GM23338 (cell line): ENCODE data around the gene LAMA4. TPM values are rescaled to one million over a fixed set of nuclear protein-coding genes. Genes with fewer than 3 reads are reported as not detected.

ENCODE experiments used
- ATAC-seq: fragments of 200-7000 bp; cut with Tn5 transposase; 3 replicates; pipeline ENCODE4 v1.9.1; 2020
- DNase-seq: peaks from one replicate; pipeline ENCODE4 v3.0.0-alpha.2; 2015; ENCODE audit warnings: low spot score
- H2AFZ ChIP-seq: fragments of 200-600 bp; sonication (generic); 2 replicates; pipeline ENCODE4 v1.8.0; 2016; ENCODE audit warnings: antibody characterized with exemption, mild to moderate bottlenecking, moderate library complexity
- H3F3A ChIP-seq: fragments of 200-600 bp; sonication (generic); replicated peaks from 2 replicates; pipeline ENCODE4 v1.8.0; 2017; ENCODE audit warnings: antibody characterized with exemption, mixed run types, low read depth
- H3K27ac ChIP-seq: fragments of 200-600 bp; sonication (generic); 2 replicates; pipeline ENCODE4 v1.6.1; 2016; ENCODE audit warnings: low read depth
- H3K27me3 ChIP-seq: fragments of 200-600 bp; sonication (generic); 2 replicates; pipeline ENCODE4 v1.8.0; 2016; ENCODE audit warnings: mild to moderate bottlenecking, mixed run types, moderate library complexity; ENCODE audit not compliant: insufficient read depth
- H3K36me3 ChIP-seq: fragments of 200-600 bp; sonication (generic); 2 replicates; pipeline ENCODE4 v1.8.0; 2016; ENCODE audit warnings: mild to moderate bottlenecking; ENCODE audit not compliant: insufficient read depth
- H3K4me1 ChIP-seq: fragments of 200-600 bp; sonication (generic); 2 replicates; pipeline ENCODE4 v1.8.0; 2016; ENCODE audit warnings: mild to moderate bottlenecking, moderate library complexity; ENCODE audit not compliant: insufficient read depth
- H3K4me2 ChIP-seq: fragments of 200-600 bp; sonication (generic); 2 replicates; pipeline ENCODE4 v1.7.1; 2017; ENCODE audit warnings: mixed run types
- H3K4me3 ChIP-seq: fragments of 200-600 bp; sonication (generic); 2 replicates; pipeline ENCODE4 v1.6.1; 2016; ENCODE audit warnings: mixed run types
- H3K79me2 ChIP-seq: fragments of 200-600 bp; sonication (generic); replicated peaks from 2 replicates; pipeline ENCODE4 v1.8.0; 2017; ENCODE audit warnings: mild to moderate bottlenecking; ENCODE audit not compliant: insufficient read depth
- H3K9me2 ChIP-seq: fragments of 200-600 bp; sonication (generic); 2 replicates; pipeline ENCODE4 v1.8.0; 2017; ENCODE audit not compliant: insufficient read depth
- H4K20me1 ChIP-seq: fragments of 200-600 bp; sonication (generic); replicated peaks from 2 replicates; pipeline ENCODE4 v1.8.0; 2017; ENCODE audit warnings: mild to moderate bottlenecking; ENCODE audit not compliant: insufficient read depth
- H3K27ac Mint-ChIP-seq: 2 replicates; pipeline ENCODE4 v1.8.0; 2020; ENCODE audit warnings: inconsistent platforms, mild to moderate bottlenecking, moderate library complexity, mixed read lengths
- H3K27me3 Mint-ChIP-seq: 3 replicates; pipeline ENCODE4 v1.8.0; 2022; ENCODE audit warnings: low read depth, mild to moderate bottlenecking, moderate library complexity, mixed read lengths, inconsistent platforms; ENCODE audit not compliant: insufficient read depth, poor library complexity
- H3K36me3 Mint-ChIP-seq: 3 replicates; pipeline ENCODE4 v1.8.0; 2021; ENCODE audit warnings: low read depth, mild to moderate bottlenecking, inconsistent platforms, moderate library complexity, mixed read lengths
- H3K4me1 Mint-ChIP-seq: 3 replicates; pipeline ENCODE4 v1.8.0; 2020; ENCODE audit warnings: mild to moderate bottlenecking, inconsistent platforms, mixed read lengths
- H3K4me3 Mint-ChIP-seq: 3 replicates; pipeline ENCODE4 v1.8.0; 2021; ENCODE audit warnings: moderate library complexity, mild to moderate bottlenecking, inconsistent platforms, mixed read lengths
- H3K9me3 Mint-ChIP-seq: 3 replicates; pipeline ENCODE4 v1.8.0; 2020; ENCODE audit warnings: moderate library complexity, mild to moderate bottlenecking, inconsistent platforms, mixed read lengths
- CTCF ChIP-seq, 2 experiments: fragments of 200-600 bp in 1 of 2; sonication (generic) in 1 of 2; conservative IDR thresholded peaks; 2 replicates each; pipeline versions ENCODE4 v1.5.1 to v1.6.1; 2016 to 2017; ENCODE audit warnings: antibody characterized with exemption in 2 of 2, low read depth in 2 of 2, mild to moderate bottlenecking in 2 of 2, moderate library complexity in 1 of 2
- EZH2 ChIP-seq: fragments of 200-600 bp; sonication (generic); IDR thresholded peaks from one replicate; pipeline ENCODE4 v1.8.0; 2017; ENCODE audit warnings: antibody characterized with exemption, mild to moderate bottlenecking, low read depth; ENCODE audit not compliant: unreplicated experiment
- EZH2phosphoT487 ChIP-seq: fragments of 200-600 bp; sonication (generic); IDR thresholded peaks from one replicate; pipeline ENCODE4 v1.8.1; 2018; ENCODE audit warnings: antibody characterized with exemption; ENCODE audit not compliant: unreplicated experiment
- JUNB ChIP-seq: IDR thresholded peaks from one replicate; pipeline ENCODE4 v1.6.1; 2016; ENCODE audit warnings: antibody characterized with exemption; ENCODE audit not compliant: unreplicated experiment
- NANOG ChIP-seq: IDR thresholded peaks from 2 replicates; pipeline ENCODE4 v1.6.1; 2016; ENCODE audit warnings: antibody characterized with exemption, borderline replicate concordance
- POLR2AphosphoS5 ChIP-seq: IDR thresholded peaks from 2 replicates; pipeline ENCODE4 v1.6.1; 2016; ENCODE audit warnings: antibody characterized with exemption, low read depth
- REST ChIP-seq: IDR thresholded peaks from one replicate; pipeline ENCODE4 v1.6.1; 2018; ENCODE audit warnings: antibody characterized with exemption; ENCODE audit not compliant: unreplicated experiment
- STAT1 ChIP-seq: IDR thresholded peaks from one replicate; pipeline ENCODE4 v1.6.1; 2016; ENCODE audit warnings: antibody characterized with exemption; ENCODE audit not compliant: unreplicated experiment
- ZNF114 ChIP-seq: fragments of 250-450 bp; sonication (Bioruptor Pico); IDR thresholded peaks from 2 replicates; pipeline ENCODE4 v1.5.0; 2020; ENCODE audit warnings: mild to moderate bottlenecking, moderate library complexity
- ZNF331 ChIP-seq: fragments of 250-450 bp; sonication (Bioruptor Pico); IDR thresholded peaks from 2 replicates; pipeline ENCODE4 v1.5.0; 2020; ENCODE audit warnings: low read depth, mild to moderate bottlenecking, moderate library complexity
- polyA plus RNA-seq: library from polyadenylated mRNA; unstranded; fragments of >200 nt; fragmentation: Nextera tagmentation; extraction: Ambion mirVana; gene quantifications from 2 replicates; pipeline ENCODE4 v1.2.1, GENCODE V29; 2016
- total RNA-seq: library from RNA; depleted of rRNA; stranded (reverse); fragments of >200 nt; shearing (Covaris generic); gene quantifications from 2 replicates; pipeline ENCODE4 v1.2.3, GENCODE V29; 2014
- TF ChIP-seq, protein P1 (sequence below): IDR thresholded peaks from 2 replicates; pipeline ENCODE4 v1.6.1; 2016; ENCODE audit warnings: antibody characterized with exemption
- TF ChIP-seq, protein P2 (sequence below): fragments of 250-450 bp; sonication (Bioruptor Pico); IDR thresholded peaks from 2 replicates; pipeline ENCODE4 v1.5.0; 2020; ENCODE audit warnings: mild to moderate bottlenecking, moderate library complexity

LAMA4 gene
- total and polyA plus RNA-seq, 2 experiments from 2014 or later: 1.7 to 2.8 TPM

GRCh38 chr6:112193535-112194051 is 60.8 kb downstream of the LAMA4 start:
- peaks cover 5% of the 10 kb centered on the region; the same call in 1 of the 2 replicates for H3K9me2 ChIP-seq
- peaks cover 8% of the 10 kb centered on the region; the same call in 1 of the 2 replicates for H3K4me1 ChIP-seq
- no peak for DNase-seq
- no peak overlapping the region for H3K27ac ChIP-seq
- no peaks in the 10 kb centered on the region for H3F3A ChIP-seq
- H4K20me1 ChIP-seq: no peaks in the 10 kb centered on the region
- Mint-ChIP-seq H3K36me3 (no peaks in the 10 kb centered on the region), H3K27me3 (no peaks in the 10 kb centered on the region), H3K4me1 (peaks cover 20% of the 10 kb centered on the region), H3K9me3 (no peaks in the 10 kb centered on the region), H3K4me3 (no peak overlapping the region), H3K27ac (no peak overlapping the region)
- H3K79me2 ChIP-seq: no peaks in the 10 kb centered on the region
- H3K27me3 ChIP-seq: no peaks in the 10 kb centered on the region
- H2AFZ ChIP-seq: no peak overlapping the region
- no peak overlapping the region for H3K4me3 ChIP-seq
- no peak overlapping the region for H3K4me2 ChIP-seq
- ATAC-seq: no peak
- no peaks in the 10 kb centered on the region for H3K36me3 ChIP-seq
- TF ChIP-seq, protein P1, sequence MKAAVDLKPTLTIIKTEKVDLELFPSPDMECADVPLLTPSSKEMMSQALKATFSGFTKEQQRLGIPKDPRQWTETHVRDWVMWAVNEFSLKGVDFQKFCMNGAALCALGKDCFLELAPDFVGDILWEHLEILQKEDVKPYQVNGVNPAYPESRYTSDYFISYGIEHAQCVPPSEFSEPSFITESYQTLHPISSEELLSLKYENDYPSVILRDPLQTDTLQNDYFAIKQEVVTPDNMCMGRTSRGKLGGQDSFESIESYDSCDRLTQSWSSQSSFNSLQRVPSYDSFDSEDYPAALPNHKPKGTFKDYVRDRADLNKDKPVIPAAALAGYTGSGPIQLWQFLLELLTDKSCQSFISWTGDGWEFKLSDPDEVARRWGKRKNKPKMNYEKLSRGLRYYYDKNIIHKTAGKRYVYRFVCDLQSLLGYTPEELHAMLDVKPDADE: no peak
- TF ChIP-seq JUNB (no peak), REST (no peak), NANOG (no peak), ZNF114 (CRISPR knock-in tag) (no peak), EZH2 (no peak), ZNF331 (CRISPR knock-in tag) (no peak), POLR2AphosphoS5 (no peak), CTCF (conservative IDR thresholded peaks at IDR 0.05; ENCODE audit: low read depth in 2 of 2) (no peak), STAT1 (no peak), EZH2phosphoT487 (no peak)
- TF ChIP-seq, protein P2, sequence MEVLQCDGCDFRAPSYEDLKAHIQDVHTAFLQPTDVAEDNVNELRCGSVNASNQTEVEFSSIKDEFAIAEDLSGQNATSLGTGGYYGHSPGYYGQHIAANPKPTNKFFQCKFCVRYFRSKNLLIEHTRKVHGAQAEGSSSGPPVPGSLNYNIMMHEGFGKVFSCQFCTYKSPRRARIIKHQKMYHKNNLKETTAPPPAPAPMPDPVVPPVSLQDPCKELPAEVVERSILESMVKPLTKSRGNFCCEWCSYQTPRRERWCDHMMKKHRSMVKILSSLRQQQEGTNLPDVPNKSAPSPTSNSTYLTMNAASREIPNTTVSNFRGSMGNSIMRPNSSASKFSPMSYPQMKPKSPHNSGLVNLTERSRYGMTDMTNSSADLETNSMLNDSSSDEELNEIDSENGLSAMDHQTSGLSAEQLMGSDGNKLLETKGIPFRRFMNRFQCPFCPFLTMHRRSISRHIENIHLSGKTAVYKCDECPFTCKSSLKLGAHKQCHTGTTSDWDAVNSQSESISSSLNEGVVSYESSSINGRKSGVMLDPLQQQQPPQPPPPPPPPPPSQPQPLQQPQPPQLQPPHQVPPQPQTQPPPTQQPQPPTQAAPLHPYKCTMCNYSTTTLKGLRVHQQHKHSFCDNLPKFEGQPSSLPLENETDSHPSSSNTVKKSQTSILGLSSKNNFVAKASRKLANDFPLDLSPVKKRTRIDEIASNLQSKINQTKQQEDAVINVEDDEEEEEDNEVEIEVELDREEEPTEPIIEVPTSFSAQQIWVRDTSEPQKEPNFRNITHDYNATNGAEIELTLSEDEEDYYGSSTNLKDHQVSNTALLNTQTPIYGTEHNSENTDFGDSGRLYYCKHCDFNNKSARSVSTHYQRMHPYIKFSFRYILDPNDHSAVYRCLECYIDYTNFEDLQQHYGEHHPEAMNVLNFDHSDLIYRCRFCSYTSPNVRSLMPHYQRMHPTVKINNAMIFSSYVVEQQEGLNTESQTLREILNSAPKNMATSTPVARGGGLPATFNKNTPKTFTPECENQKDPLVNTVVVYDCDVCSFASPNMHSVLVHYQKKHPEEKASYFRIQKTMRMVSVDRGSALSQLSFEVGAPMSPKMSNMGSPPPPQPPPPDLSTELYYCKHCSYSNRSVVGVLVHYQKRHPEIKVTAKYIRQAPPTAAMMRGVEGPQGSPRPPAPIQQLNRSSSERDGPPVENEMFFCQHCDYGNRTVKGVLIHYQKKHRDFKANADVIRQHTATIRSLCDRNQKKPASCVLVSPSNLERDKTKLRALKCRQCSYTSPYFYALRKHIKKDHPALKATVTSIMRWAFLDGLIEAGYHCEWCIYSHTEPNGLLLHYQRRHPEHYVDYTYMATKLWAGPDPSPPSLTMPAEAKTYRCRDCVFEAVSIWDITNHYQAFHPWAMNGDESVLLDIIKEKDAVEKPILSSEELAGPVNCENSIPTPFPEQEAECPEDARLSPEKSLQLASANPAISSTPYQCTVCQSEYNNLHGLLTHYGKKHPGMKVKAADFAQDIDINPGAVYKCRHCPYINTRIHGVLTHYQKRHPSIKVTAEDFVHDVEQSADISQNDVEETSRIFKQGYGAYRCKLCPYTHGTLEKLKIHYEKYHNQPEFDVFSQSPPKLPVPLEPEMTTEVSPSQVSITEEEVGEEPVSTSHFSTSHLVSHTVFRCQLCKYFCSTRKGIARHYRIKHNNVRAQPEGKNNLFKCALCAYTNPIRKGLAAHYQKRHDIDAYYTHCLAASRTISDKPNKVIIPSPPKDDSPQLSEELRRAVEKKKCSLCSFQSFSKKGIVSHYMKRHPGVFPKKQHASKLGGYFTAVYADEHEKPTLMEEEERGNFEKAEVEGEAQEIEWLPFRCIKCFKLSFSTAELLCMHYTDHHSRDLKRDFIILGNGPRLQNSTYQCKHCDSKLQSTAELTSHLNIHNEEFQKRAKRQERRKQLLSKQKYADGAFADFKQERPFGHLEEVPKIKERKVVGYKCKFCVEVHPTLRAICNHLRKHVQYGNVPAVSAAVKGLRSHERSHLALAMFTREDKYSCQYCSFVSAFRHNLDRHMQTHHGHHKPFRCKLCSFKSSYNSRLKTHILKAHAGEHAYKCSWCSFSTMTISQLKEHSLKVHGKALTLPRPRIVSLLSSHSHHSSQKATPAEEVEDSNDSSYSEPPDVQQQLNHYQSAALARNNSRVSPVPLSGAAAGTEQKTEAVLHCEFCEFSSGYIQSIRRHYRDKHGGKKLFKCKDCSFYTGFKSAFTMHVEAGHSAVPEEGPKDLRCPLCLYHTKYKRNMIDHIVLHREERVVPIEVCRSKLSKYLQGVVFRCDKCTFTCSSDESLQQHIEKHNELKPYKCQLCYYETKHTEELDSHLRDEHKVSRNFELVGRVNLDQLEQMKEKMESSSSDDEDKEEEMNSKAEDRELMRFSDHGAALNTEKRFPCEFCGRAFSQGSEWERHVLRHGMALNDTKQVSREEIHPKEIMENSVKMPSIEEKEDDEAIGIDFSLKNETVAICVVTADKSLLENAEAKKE (CRISPR knock-in tag): no peak
